Measurements from ENCODE around the gene NUP214. TPM values are rescaled to one million over a fixed set of nuclear protein-coding genes. Genes with fewer than 3 reads are reported as not detected.

Gene NUP214
- total and polyA plus RNA-seq, 2 experiments from 2014 or later: 14.7 to 29.0 TPM

GRCh38 chr9:131227112-131227958 lies 101.9 kb downstream of the NUP214 start:
- peak; percentile 27 to 48 for DNase-seq (ENCODE audit: low read depth in 1 of 2, low spot score in 1 of 2)
- Histone ChIP-seq H3K27ac (peak overlapping the region; percentile 48), H3K9me3 (ENCODE audit: low read depth) (no peaks in the 10 kb centered on the region), H3K4me3 (no peak overlapping the region), H3K27me3 (no peaks in the 10 kb centered on the region), H3K36me3 (peaks cover 3% of the 10 kb centered on the region), H3K4me1 (ENCODE audit: low read depth) (peaks cover 37% of the 10 kb centered on the region)
- no peak for TF ChIP-seq CTCF (IDR thresholded peaks at IDR 0.05; ENCODE audit: low read depth, low read length)

GRCh38 chr9:131227959-131228460 lies 102.6 kb downstream of the NUP214 start:
- no peak overlapping the region for H3K4me3 ChIP-seq

GRCh38 chr9:131228988-131229387 lies 103.6 kb downstream of the NUP214 start:
- Histone ChIP-seq H3K36me3 (peaks cover 3% of the 10 kb centered on the region), H3K4me1 (ENCODE audit: low read depth) (peaks cover 40% of the 10 kb centered on the region), H3K9me3 (ENCODE audit: low read depth) (no peaks in the 10 kb centered on the region), H3K4me3 (no peak overlapping the region), H3K27me3 (no peaks in the 10 kb centered on the region), H3K27ac (peak overlapping the region; percentile 25)
- TF ChIP-seq CTCF (IDR thresholded peaks at IDR 0.05; ENCODE audit: low read depth, low read length): no peak
- DNase-seq (ENCODE audit: low read depth in 1 of 2, low spot score in 1 of 2): peak in 1 of 2 donors; percentile 95

More at GRCh38 chr9:131227959-131228460, 102.6 kb downstream of the NUP214 start:
- H3K4me1 ChIP-seq (ENCODE audit: low read depth): peaks cover 33% of the 10 kb centered on the region
- H3K9me3 ChIP-seq (ENCODE audit: low read depth): no peaks in the 10 kb centered on the region
- no peak overlapping the region for H3K27ac ChIP-seq
- TF ChIP-seq CTCF (IDR thresholded peaks at IDR 0.05; ENCODE audit: low read depth, low read length): no peak
- H3K36me3 ChIP-seq: peaks cover 3% of the 10 kb centered on the region
- DNase-seq (ENCODE audit: low read depth in 1 of 2, low spot score in 1 of 2): no peak
- no peaks in the 10 kb centered on the region for H3K27me3 ChIP-seq

GRCh38 chr9:131233556-131233955 lies 108.2 kb downstream of the NUP214 start:
- Histone ChIP-seq H3K4me1 (ENCODE audit: low read depth) (peaks cover 57% of the 10 kb centered on the region), H3K9me3 (ENCODE audit: low read depth) (no peaks in the 10 kb centered on the region), H3K27ac (peak overlapping the region; percentile 100), H3K36me3 (peaks cover 3% of the 10 kb centered on the region), H3K27me3 (no peaks in the 10 kb centered on the region), H3K4me3 (no peak overlapping the region)
- no peak for TF ChIP-seq CTCF (IDR thresholded peaks at IDR 0.05; ENCODE audit: low read depth, low read length)
- no peak for DNase-seq (ENCODE audit: low read depth in 1 of 2, low spot score in 1 of 2)

GRCh38 chr9:131233995-131234394 lies 108.6 kb downstream of the NUP214 start:
- no peak for TF ChIP-seq CTCF (IDR thresholded peaks at IDR 0.05; ENCODE audit: low read depth, low read length)
- H3K36me3 ChIP-seq: peaks cover 3% of the 10 kb centered on the region
- H3K27me3 ChIP-seq: no peaks in the 10 kb centered on the region
- DNase-seq (ENCODE audit: low read depth in 1 of 2, low spot score in 1 of 2): no peak
- peaks cover 57% of the 10 kb centered on the region for H3K4me1 ChIP-seq (ENCODE audit: low read depth)
- no peak overlapping the region for H3K4me3 ChIP-seq
- peak overlapping the region; percentile 100 for H3K27ac ChIP-seq
- H3K9me3 ChIP-seq (ENCODE audit: low read depth): no peaks in the 10 kb centered on the region

Data from cardiac muscle cell (in vitro differentiated cells and primary cell).